Stimulated activated CD8-positive, alpha-beta memory T cell treated with anti-CD3 and anti-CD28 coated beads, Interleukin-15, amount 100 ng/mL, for 24 hours (primary cell): ENCODE measurements around the gene ARHGAP8.

Experiments used
- DNase-seq: peaks from one replicate; pipeline ENCODE4 v3.0.0-alpha.2; 2020; ENCODE audit warnings: low read depth

ARHGAP8 gene

DNA sequence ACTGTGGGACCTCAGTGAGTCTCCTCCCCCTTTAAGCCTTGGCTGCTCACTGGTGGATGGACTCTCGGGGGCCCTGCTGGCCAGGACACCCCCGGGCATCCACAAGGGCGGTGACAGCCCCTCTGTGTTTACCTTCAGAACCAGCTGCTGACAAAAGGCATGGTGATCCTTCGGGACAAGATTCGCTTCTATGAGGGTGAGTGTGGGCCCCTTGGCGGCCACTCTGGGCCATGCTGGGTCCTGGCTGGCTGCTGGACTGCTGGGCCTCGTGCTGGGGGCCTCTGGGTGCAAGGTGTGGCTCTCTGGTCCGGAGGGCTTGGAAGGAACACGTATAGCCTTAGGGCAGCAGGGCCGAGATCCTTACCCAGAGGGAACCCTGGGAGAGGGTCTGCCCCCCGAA lies 25.9 kb upstream of the ARHGAP8 start:
- no peak for DNase-seq

GRCh38 chr22:44727148-44727547 lies 25.2 kb upstream of the ARHGAP8 start:
- no peak for DNase-seq

GRCh38 chr22:44727709-44728108 lies 24.7 kb upstream of the ARHGAP8 start:
- no peak for DNase-seq

DNA sequence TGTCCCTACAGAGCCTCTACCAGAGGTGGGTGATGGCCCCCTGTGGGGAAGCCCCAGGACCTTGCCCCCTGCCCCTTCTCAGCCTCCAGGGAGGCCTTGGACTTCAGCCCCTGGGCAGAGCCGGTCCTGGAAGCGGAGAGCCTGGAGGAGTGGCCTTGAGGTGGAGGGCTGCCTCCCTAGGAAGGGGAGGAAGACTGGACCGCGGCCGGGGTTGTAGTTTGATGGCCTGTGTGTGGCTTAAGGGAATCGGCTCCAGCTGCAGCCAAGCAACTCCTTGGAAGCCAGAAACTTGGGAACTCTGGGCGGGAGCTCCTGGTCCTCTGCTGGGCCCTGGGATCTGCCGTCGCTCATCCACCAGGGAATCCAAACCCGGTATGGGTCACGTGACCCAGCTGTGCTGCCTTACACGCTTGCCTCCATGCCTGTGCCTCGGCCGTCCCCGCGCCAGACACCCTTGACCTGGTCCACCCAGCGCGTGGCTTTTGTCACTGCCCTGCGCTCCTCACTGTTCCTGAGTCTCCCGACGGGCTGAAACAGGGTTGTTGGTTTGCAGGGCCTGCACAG lies 23.5 kb upstream of the ARHGAP8 start:
- no peak for DNase-seq

DNA sequence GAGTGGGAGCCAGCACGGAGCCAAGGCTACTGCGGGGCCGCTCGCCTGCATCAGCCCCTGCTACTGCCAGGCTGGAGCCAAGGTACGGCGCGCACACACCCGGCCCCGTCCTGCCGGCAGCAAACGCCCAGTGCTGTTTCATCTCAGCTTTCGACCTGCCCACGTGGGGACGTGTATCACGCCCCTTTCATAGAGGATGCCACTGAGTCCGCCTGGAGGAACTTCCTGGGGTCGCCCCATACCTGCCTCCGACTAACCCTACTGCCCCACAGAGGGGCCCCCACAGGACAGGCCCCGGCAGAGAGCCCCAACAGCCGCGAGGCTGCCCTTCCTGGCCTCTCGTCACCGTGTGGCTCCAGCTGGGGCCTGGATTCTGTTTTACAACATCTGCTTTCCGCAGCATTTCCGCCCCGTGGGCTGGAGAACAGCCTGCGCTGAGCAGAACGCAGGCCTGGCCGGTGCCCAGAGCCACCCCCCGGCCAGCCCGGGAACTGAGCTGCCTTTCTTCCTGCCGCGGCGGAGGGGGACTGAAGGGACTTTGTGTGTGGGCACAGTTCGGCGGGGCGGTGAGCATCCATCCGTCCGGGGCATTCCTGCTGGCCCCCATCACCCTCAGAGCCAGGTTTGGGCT lies 22.9 kb upstream of the ARHGAP8 start:
- DNase-seq = no peak

GRCh38 chr22:44730022-44730393 lies 22.4 kb upstream of the ARHGAP8 start:
- no peak for DNase-seq

DNA sequence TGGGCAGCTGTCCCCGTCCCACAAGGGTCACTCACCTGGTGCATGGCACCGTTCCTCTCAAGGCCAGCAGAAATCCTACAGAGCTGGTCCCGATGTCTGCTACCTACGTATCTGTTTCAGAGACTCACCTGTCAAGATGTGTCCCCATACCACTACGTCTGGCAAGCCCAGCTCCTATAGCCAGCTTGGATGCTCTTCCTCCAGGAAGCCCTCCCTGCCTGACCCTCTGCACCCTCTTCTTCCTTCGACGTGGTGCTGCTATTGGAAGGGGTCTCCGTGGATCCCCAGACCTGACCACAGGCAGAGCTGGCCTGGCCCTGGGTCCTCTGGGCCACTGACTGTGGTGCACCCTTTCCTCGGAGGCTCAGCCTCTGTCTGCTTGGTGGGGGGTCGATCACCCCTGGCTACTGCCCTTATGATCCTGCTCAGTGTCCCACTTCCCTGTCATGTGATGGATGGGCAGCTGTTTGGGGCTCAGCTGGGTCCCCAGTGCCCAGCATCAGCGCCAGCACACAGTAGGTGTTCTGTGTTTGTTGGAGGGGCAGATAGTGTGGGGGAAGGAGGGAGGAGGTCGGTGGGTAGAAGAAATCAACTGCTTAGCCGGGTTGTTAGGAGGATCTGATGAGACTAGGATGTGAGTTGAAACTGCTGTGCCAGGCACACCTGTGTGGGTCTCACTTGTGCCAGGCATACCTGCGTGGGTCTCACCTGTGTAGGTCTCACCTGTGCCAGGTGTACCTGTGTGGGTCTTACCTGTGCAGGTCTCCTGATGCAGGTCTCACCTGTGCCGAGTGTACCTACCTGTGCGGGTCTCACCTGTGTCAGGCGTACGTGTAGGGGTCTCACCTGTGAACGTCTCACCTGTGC lies 21.7 kb upstream of the ARHGAP8 start:
- DNase-seq = no peak

DNA sequence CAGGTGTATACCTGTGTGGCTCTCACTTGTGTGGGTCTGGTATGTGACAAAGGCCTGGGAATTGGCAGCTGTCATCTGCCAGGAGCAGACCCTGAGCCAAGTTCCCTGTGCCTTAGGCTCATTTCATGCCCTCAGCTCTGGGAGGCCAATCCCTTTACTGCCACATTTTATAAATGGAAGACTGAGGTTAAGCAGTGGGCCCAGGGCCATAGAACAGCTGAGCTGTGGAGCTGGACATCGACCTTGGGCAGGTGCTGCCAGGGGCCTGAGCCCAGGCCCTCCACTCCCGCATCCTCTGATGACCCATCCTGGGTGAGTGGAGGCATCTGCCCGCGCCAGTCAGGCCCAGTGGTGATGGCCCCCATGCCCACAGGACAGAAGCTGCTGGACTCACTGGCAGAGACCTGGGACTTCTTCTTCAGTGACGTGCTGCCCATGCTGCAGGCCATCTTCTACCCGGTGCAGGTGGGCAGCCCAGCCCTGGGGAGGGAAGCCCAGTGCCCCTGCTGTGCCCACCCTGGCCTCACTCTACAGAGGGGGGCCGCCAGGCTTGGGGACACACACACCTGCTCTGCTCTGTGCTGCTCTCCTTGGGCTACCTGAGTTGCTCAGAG lies 20.9 kb upstream of the ARHGAP8 start:
- DNase-seq = no peak

- no peak for DNase-seq
Observed at GRCh38 chr22:44732017-44732561, 20.3 kb upstream of the ARHGAP8 start.

GRCh38 chr22:44732661-44733060 lies 19.7 kb upstream of the ARHGAP8 start:
- no peak for DNase-seq

- DNase-seq = no peak
Observed at GRCh38 chr22:44733426-44734106, 18.8 kb upstream of the ARHGAP8 start.

GRCh38 chr22:44734278-44734677 lies 18.1 kb upstream of the ARHGAP8 start:
- no peak for DNase-seq

- DNase-seq = no peak
Observed at GRCh38 chr22:44734801-44735517, 17.4 kb upstream of the ARHGAP8 start.

DNA sequence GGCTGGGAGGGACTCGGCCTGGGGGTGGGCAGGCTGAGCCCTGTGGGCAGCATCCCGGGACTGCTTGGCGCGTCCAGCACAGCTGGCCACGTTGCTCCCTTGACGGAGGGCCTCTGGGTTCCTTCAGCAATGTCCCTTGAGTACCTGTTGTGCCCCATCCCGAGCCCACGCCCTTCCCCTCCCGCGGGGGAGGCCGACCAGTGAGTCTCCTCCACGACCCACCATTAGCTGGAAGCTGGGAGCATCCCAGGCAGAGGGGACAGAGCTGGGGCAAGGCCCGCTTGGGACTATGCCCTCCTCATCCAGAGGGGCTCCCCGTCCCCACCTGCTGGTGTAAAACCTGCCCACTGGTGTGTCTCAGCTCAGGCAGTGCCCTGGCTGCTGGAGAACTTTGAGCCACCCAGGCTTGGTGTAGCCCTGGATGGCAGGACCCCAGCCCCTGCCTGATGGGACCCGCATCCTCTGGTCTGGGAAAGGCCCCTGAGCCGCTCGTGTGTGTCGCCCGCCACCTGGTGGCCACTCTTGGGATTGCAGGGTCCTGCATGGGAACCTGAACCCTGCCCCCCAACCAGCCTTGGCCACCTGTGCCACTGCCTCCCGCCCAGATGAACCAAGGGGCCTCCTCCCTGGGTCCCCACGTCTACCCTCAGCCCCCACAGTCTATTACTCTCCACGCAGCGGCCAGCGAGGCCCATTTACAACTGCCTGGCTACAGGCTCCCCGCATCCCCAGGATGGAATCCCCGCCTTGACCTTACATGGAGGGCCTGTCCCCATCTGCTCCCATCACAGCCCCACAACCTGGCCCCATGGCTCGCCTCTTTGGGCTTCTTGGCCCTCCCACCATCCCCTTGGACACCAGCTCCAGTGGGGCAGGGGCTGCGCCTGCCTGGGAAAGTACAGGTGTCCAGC lies 16.6 kb upstream of the ARHGAP8 start:
- DNase-seq = peak; percentile 89

GRCh38 chr22:44736581-44737405 lies 15.6 kb upstream of the ARHGAP8 start:
- no peak for DNase-seq

DNA sequence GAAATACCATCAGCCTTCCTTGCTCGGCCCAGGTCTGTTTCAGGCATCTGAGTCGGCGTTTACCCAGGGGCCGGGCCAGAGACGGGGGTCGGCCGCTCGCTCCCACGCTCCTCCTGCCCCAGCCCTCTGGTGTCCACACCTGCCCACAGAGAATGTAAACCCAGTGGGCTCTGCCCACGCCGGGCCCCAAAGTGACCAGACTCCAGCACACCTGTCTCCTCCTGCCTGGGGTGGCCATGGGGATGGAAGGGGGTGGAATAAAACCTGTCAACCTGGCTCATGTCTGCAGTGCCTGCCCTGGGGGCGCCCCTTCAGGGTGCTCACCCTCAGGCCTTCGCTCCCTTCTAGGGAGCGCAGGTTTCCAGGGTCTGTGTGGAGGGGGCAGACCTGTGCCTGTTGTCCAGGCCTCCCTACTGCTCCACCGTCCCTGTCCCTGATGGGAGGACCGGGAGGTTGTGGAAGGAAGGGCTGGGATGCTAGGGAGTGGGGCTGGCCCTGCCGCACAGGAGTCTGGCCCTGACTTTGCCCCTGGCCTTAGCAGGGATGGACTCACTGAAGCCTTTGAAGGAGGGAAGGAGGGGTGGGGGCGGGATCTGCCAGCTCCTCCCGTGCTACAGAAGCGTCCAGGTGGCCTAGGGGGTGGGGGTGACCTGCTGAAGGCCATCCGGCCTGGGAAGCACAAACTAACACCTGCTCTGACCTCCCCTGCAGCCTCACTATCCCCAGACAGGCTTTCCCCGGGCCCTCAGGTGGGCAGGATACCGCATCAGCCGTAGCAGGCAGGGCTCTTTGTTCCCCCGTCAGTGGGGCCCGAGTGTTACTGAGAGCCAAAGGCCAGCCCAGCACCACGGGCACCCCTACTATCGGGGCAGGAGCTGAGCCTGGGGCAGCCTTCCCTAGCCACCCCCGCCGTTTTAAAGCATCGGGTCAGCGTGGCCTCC lies 14.7 kb upstream of the ARHGAP8 start:
- no peak for DNase-seq

DNA sequence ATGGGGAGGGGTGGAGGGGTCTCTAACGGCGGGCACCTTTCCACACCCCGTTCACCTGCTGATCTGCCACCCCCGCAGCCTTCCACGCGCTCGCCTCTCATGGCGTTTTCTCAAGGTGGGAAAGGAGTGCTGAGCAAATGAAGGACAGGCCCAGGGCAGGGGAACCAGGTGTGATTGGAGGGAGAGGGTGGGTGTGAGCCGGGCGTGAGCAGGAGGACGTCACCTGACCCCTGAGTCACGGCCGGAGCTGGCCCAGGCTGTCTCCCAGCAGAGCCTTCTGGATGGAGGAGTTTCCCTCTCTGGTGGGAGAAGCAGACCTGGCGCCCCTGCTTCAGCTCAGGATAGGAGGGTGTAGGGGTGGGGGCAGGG lies 14.0 kb upstream of the ARHGAP8 start:
- DNase-seq = no peak

GRCh38 chr22:44739024-44739423 lies 13.4 kb upstream of the ARHGAP8 start:
- DNase-seq = no peak
